ENCODE results near the gene PDZRN3.
A peak's percentile ranks its signal among the peaks of the same experiment; 100 is the strongest.

DNA sequence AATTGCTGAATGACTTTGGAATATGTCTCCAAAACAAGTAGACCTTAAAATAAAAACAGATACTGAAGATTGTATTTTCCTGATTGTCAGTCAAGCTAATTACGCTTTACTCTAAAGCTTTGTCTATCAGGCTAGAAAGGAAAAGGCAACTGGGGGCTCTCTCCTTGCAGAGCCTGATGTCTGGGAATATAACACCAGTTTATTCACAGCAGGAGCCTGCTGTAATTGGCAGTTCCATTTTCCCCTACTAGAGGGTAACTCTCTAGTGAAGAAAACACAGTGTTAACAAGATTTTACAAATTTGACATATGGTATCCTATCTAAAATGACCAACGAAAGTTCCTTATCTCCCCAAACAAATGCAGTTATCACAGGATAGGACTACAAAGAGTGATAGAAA lies 158.8 kb downstream of the PDZRN3 start:
- TF ChIP-seq BHLHE40 (IDR thresholded peaks at IDR 0.05; ENCODE audit: borderline replicate concordance) (no peak), NFRKB (IDR thresholded peaks at IDR 0.05) (no peak), FOXA1 (IDR thresholded peaks at IDR 0.05) (no peak), TARDBP (IDR thresholded peaks at IDR 0.05) (no peak), SUZ12 (IDR thresholded peaks at IDR 0.05) (no peak), ELF4 (IDR thresholded peaks at IDR 0.05) (no peak), ZNF384 (IDR thresholded peaks at IDR 0.05) (no peak), FOXK2 (IDR thresholded peaks at IDR 0.05) (no peak), PKNOX1 (IDR thresholded peaks at IDR 0.05) (peak; percentile 25; the same call in 1 of the 2 replicates)
